Vagina (tissue), 2 donors: ENCODE measurements around the gene MRPL54. TPM values are rescaled to one million over a fixed set of nuclear protein-coding genes. Genes with fewer than 3 reads are reported as not detected.
"Not testable (repeated sequence)": the region's sequence is repeated elsewhere in the genome, so short reads cannot be mapped to it uniquely, and the experiment has no call there.

Experiments
- DNase-seq, 2 donors: peaks; one replicate each; pipeline ENCODE4 v3.0.0-alpha.2; 2017; ENCODE audit errors: extremely low spot score in 2 of 2
- H3K27ac ChIP-seq: fragments of 200-600 bp; sonication (generic); one replicate; pipeline ENCODE4 v1.5.1; 2019
- H3K27me3 ChIP-seq: fragments of 200-600 bp; sonication (generic); one replicate; pipeline ENCODE4 v1.5.1; 2019
- H3K36me3 ChIP-seq, 2 donors: fragments of 200-600 bp; sonication (generic); one replicate each; pipeline ENCODE4 v1.5.1; 2017 to 2019
- H3K4me1 ChIP-seq: fragments of 200-600 bp; sonication (generic); one replicate; pipeline ENCODE4 v1.5.1; 2019
- H3K4me3 ChIP-seq, 2 donors: fragments of 200-600 bp; sonication (generic); 1 replicate in 1 of 2; 2 replicates in 1 of 2; pipeline ENCODE4 v1.5.1; 2016 to 2019
- H3K9me3 ChIP-seq: fragments of 200-600 bp; sonication (generic); one replicate; pipeline ENCODE4 v1.5.1; 2019
- POLR2A ChIP-seq, 2 donors: fragments of 450-650 bp; IDR thresholded peaks; one replicate each; pipeline ENCODE4 v1.6.1; 2017; ENCODE audit warnings: antibody characterized with exemption in 2 of 2, mild to moderate bottlenecking in 2 of 2, moderate library complexity in 2 of 2
- POLR2AphosphoS5 ChIP-seq, 2 donors: sonication (generic); formaldehyde crosslinking; IDR thresholded peaks; one replicate each; pipeline ENCODE4 v1.9.0; 2017; ENCODE audit warnings: antibody characterized with exemption in 2 of 2, mild to moderate bottlenecking in 2 of 2, low read depth in 1 of 2; ENCODE audit not compliant: insufficient read depth in 1 of 2
- intact Hi-C: fragments of 100-400 bp; cut with DNase I; formaldehyde crosslinking; loops from one replicate; pipeline ENCODE4 v1.15.1; 2023
- total RNA-seq: library from RNA; depleted of rRNA; stranded (reverse); fragments of >200 nt; gene quantifications from one replicate; pipeline ENCODE4 v1.2.3, GENCODE V29; 2016
- TF ChIP-seq, protein P1 (sequence below), 3 experiments: fragments of 450-650 bp in 2 of 3; fragments of 200-600 bp in 1 of 3; sonication (generic) in 1 of 3; IDR thresholded peaks; one replicate each; pipeline ENCODE4 v1.5.1; 2017 to 2019; ENCODE audit warnings: antibody characterized with exemption in 3 of 3, mild to moderate bottlenecking in 2 of 3, moderate library complexity in 2 of 3

Gene MRPL54
- total RNA-seq, 1 donor from 2014 or later, result 30.4 TPM

DNA sequence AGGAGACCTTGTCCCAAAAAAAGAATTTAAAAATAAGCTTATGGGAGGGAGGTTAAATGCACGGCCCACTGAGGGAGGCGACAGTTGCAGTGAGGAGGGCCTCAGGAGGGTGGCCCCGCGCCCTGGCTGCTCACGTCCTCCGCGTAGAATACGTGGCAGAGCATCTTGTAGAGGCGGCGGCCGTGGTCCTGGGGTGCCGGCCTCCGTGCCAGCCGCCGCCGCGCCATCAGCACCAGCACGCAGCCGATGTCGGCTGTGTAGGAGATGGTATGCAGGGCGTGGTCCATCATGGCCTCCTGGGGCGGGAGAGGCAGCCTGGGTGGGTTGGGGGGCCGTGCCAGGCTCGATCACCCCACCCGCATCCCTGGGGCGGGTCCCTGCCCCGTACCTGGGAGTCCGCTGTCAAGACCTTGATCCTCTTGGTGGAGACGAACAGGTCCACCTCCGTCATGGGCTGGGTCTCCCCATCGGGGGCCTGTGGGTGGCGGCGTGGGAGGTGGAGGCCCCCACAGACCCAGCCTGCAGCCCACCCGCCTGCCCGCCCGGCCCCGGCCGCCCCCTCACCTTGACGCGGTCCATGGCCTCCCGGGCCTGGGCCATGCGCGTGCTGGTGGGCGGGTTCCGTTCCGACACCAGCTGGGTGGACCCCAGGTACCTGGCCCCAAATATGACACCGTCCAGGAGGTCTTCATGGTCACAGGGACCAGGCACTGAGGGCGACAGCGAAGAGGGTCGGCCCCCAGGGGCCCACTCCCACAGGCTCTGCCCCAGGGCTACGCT is 8.7 kb upstream of the MRPL54 start:
- Histone ChIP-seq H3K27me3 (no peaks in the 10 kb centered on the region), H3K27ac (no peak overlapping the region), H3K4me1 (peaks cover 2% of the 10 kb centered on the region), H3K36me3 (peaks cover 0 to 55% of the 10 kb centered on the region in 2 donors), H3K4me3 (no peak overlapping the region), H3K9me3 (no peaks in the 10 kb centered on the region)
- TF ChIP-seq POLR2A (IDR thresholded peaks at IDR 0.05), result no peak
- no peak for TF ChIP-seq POLR2AphosphoS5 (IDR thresholded peaks at IDR 0.05; ENCODE audit: insufficient read depth in 1 of 2, low read depth in 1 of 2)
- TF ChIP-seq, protein P1, sequence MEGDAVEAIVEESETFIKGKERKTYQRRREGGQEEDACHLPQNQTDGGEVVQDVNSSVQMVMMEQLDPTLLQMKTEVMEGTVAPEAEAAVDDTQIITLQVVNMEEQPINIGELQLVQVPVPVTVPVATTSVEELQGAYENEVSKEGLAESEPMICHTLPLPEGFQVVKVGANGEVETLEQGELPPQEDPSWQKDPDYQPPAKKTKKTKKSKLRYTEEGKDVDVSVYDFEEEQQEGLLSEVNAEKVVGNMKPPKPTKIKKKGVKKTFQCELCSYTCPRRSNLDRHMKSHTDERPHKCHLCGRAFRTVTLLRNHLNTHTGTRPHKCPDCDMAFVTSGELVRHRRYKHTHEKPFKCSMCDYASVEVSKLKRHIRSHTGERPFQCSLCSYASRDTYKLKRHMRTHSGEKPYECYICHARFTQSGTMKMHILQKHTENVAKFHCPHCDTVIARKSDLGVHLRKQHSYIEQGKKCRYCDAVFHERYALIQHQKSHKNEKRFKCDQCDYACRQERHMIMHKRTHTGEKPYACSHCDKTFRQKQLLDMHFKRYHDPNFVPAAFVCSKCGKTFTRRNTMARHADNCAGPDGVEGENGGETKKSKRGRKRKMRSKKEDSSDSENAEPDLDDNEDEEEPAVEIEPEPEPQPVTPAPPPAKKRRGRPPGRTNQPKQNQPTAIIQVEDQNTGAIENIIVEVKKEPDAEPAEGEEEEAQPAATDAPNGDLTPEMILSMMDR (IDR thresholded peaks at IDR 0.05), result no peak
- intact Hi-C loops, result no loop called here
- DNase-seq, result no peak

DNA sequence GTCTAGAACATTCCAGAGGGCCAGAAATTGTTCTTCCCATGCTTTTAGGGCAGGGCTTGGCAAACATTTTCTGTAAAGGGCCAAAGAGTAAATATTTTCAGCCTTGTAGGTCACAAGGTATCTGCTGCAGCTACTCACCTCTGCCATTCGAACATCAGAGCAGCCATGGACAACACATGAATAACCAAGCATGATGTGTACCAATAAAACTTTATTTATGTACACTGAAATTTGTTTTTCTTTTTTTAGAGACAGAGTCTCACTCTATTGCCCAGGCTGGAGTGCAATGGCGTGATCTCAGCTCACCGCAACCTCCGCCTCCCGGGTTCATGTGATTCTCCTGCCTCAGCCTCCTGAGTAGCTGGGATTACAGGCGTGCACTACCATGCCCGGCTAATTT is 4.8 kb upstream of the MRPL54 start:
- H3K27ac ChIP-seq, intact Hi-C loops, H3K27me3 ChIP-seq, H3K4me3 ChIP-seq, H3K9me3 ChIP-seq, DNase-seq: not testable (repeated sequence)
- Histone ChIP-seq H3K4me1 (peaks cover 26% of the 10 kb centered on the region), H3K36me3 (peaks cover 0 to 26% of the 10 kb centered on the region in 2 donors)

DNA sequence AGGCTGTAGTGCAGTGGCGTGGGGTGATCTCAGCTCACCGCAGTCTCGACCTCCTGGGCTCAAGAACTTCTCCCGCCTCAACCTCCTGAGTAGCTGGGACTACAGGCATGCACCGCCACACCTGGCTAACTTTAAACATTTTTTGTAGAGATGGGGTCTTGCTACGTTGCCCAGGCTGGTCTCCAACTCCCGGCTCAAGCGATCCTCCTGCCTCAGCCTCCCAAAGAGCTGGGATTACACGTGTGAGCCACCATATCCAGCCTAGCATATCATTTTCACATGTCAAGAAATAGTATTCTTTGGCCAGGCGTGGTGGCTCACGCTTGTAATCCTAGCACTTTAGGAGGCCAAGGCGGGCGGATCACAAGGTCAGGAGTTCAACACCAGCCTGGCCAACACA is 4.2 kb upstream of the MRPL54 start:
- H3K4me3 ChIP-seq, H3K9me3 ChIP-seq, H3K27me3 ChIP-seq, H3K27ac ChIP-seq, DNase-seq, intact Hi-C loops: not testable (repeated sequence)
- H3K36me3 ChIP-seq, result peaks cover 0 to 20% of the 10 kb centered on the region in 2 donors
- H3K4me1 ChIP-seq, result peaks cover 29% of the 10 kb centered on the region

DNA sequence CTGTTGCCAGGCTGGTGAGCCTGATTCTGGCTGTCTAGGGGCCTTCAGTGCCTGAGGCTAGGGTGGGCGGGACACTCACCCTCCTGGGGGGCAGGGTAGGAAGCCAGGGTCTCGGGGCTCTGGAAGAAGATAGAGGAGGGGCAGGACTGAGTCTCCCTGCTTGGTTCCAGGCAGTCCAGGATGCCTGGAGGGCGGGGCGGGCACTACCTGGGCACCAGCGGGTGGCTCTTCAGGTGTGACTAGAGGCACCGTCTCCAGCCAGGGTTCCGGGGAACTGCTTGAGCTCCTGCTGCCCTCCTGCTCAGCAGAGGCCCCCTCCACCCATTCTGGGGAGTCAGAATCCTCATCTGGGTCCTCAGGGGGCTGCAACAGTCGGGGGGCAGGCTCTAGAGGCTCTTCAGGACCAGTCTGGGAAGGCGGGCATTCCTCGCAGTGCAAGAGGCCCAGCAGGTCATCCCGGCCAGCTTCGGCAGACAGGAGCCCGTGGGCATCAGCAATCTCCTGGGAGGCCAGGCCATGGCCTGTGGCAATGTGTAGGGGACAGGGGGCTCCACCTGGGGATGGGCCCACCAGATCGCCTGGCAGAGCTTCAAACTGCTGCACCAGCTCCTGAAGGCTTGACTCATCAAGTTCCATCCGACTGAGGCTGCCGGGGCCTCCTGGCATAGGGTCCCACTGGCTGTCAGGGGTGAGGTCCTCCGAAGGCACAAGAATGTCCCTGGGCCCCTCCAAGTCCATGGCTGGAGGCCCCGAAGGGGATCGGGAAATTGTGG is 2.8 kb upstream of the MRPL54 start:
- Histone ChIP-seq H3K36me3 (peaks cover 0 to 10% of the 10 kb centered on the region in 2 donors), H3K27ac (no peak overlapping the region), H3K27me3 (no peaks in the 10 kb centered on the region), H3K4me3 (no peak overlapping the region), H3K9me3 (no peaks in the 10 kb centered on the region), H3K4me1 (peaks cover 38% of the 10 kb centered on the region)
- TF ChIP-seq, protein P1 (IDR thresholded peaks at IDR 0.05), result no peak
- no peak for TF ChIP-seq POLR2AphosphoS5 (IDR thresholded peaks at IDR 0.05; ENCODE audit: insufficient read depth in 1 of 2, low read depth in 1 of 2)
- TF ChIP-seq POLR2A (IDR thresholded peaks at IDR 0.05), result no peak
- intact Hi-C loops, result no loop called here
- no peak for DNase-seq

DNA sequence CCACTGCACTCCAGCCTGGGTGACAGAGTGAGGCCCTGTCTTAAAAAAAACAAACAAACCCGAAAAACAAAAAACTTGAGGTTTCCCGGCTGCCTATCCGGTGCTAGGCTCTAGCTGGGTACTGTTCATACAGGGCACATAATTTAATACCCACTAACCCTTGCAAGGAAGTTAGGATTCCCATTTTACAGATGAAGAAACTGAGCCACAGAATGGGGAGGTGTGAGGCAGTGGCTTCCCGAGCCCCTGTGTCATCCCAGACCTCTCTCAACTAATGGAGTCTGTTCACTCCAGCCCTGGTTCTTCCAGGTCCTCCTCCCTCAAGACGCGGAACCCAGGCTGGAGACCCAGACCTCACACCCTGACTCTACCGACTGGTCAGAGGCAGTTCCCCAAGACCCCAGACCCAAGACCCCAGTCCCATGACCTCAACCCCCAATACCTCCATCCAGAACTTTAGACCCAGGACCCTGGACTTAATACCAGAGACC is 1.6 kb upstream of the MRPL54 start:
- H3K4me3 ChIP-seq, result peak overlapping the region; percentile 60 to 86
- intact Hi-C loops, result no loop called here
- peak overlapping the region; percentile 92 for H3K27ac ChIP-seq
- TF ChIP-seq POLR2A (IDR thresholded peaks at IDR 0.05), result no peak
- TF ChIP-seq, protein P1 (IDR thresholded peaks at IDR 0.05), result no peak
- TF ChIP-seq POLR2AphosphoS5 (IDR thresholded peaks at IDR 0.05; ENCODE audit: insufficient read depth in 1 of 2, low read depth in 1 of 2), result no peak
- peak in 1 of 2 donors; percentile 90 for DNase-seq
- no peaks in the 10 kb centered on the region for H3K27me3 ChIP-seq
- no peaks in the 10 kb centered on the region for H3K9me3 ChIP-seq
- H3K4me1 ChIP-seq, result peaks cover 38% of the 10 kb centered on the region
- H3K36me3 ChIP-seq, result peaks cover 0 to 20% of the 10 kb centered on the region in 2 donors
